ENCODE results near the gene FHL2.

The FHL2 gene

DNA sequence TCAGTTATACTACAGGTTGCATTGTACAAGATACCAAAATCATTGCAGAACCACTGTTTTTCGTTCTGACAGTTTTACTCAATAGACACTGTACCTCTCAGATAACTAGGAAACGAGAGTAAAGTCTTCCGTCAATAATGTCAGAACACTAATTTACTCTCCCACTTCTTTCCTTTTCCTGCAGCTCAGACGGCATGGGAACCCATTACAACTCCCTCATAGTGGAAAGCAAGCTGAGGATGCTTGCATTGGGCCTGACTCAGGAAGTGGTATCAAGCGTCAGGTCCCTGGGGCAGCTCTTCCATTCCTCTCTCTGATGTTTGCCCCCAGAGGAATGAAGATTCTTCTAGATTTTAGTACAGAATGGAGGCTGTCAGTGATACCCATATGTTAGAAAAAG is 23.9 kb upstream of the FHL2 start:
- no peak for DNase-seq (ENCODE audit: low read depth in 3 of 3)

- no peak for DNase-seq (ENCODE audit: low read depth in 3 of 3)
Measured at GRCh38 chr2:105421053-105421452, 22.2 kb upstream of the FHL2 start.

GRCh38 chr2:105418522-105418921 is 19.7 kb upstream of the FHL2 start:
- no peak for DNase-seq (ENCODE audit: low read depth in 3 of 3)

- DNase-seq (ENCODE audit: low read depth in 3 of 3), result no peak
Measured at GRCh38 chr2:105417857-105418436, 19.1 kb upstream of the FHL2 start.

DNA sequence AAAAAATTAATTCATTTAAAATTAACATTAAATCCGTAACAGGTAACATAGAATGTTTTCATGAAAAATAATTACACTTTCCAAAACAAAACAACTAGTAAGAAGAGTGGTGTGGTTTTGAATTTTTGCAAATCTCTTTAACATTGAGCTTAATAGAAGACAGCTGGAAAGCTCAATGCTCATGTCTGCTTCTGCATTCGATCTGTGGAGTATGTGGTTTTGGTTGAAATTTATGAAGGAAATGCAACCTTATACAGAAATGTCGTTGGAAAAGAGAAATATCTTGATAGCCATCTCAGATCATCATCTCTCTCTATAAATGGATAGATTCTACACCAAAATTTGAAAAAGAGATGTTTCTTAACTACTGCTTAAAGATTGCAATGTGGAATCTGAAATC is 17.3 kb upstream of the FHL2 start:
- DNase-seq (ENCODE audit: low read depth in 3 of 3), result no peak

- DNase-seq (ENCODE audit: low read depth in 3 of 3), result no peak
Measured at GRCh38 chr2:105415007-105415406, 16.2 kb upstream of the FHL2 start.

- DNase-seq (ENCODE audit: low read depth in 3 of 3), result no peak
Measured at GRCh38 chr2:105413206-105413605, 14.4 kb upstream of the FHL2 start.

DNA sequence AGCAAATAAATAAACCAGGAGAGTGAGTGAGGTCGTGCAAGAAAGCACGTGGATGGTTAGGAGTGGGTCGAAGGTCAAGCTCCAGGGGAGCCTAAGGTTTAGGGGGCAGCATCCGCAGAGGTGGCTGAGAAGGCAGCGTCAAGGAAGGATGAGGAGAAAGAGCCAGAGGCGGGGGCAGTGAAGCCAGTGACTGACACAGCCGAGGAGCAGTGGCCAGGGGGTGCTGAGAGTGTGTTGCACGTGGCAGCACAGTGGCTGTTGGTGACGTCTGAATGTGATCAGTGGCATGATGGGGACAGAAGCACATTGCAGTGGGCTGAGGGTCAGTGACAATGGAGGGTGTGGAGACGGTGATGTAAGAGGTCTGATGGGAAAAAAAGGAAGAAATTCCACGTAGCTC is 13.7 kb upstream of the FHL2 start:
- no peak for DNase-seq (ENCODE audit: low read depth in 3 of 3)

- DNase-seq (ENCODE audit: low read depth in 3 of 3), result no peak
Measured at GRCh38 chr2:105411720-105412407, 13.0 kb upstream of the FHL2 start.

GRCh38 chr2:105410554-105410953 is 11.7 kb upstream of the FHL2 start:
- no peak for DNase-seq (ENCODE audit: low read depth in 3 of 3)

DNA sequence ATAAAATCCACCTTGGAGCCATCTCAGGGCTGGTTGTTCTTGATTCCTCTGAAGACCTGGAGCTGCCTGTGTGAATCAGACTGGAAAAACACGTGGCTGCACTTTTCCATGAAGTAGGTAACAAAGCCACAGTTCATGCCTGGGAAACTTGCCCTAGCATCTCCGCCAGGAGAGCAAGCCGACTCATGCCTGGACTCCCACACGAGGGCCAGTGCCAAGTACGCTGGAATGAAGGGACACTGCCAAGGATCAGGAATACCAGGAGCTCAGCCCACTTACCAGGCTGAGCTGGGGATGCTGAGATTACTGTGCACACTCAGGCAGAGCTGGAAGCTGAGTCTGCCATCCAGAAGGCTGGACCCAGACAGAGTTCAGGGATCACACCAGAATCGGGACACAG is 10.9 kb upstream of the FHL2 start:
- no peak for DNase-seq (ENCODE audit: low read depth in 3 of 3)

DNA sequence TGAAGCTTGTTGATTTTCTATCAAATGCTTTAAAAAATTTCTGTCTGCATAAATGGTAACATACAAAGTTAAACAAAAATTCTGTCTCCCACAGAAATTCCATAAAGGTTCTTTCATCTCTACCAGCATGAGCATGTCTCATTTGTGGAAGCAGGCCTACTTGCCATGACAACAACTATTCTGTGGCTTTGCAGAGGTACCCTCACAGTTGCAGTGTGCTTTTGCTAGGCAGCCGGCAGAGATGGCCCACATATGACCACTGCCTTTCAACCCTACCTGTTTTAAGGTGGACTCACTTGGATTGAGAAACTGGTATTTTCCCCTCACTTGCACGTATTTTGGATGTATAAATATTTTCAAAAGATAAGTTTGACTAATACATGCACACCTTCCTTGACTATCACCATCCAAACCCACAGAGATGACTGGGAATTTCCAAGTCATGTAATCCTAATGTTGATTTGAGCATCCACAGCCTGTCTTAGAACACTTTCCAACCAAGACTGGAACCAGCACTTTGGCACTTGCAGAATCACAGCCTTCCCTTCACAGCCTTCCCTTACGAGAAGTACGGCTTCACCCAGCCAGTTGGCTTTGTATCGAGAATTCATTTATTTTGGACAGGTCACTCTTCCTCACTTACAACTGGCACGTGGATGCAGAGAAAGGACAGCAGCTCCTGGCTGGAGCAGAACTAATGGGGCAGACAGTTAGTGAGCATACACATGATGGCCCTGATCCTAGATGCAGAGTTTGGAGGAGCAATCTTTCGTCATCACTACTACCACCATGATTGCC is 9.3 kb upstream of the FHL2 start:
- no peak for DNase-seq (ENCODE audit: low read depth in 3 of 3)

GRCh38 chr2:105406221-105406620 is 7.4 kb upstream of the FHL2 start:
- DNase-seq (ENCODE audit: low read depth in 3 of 3), result no peak

DNA sequence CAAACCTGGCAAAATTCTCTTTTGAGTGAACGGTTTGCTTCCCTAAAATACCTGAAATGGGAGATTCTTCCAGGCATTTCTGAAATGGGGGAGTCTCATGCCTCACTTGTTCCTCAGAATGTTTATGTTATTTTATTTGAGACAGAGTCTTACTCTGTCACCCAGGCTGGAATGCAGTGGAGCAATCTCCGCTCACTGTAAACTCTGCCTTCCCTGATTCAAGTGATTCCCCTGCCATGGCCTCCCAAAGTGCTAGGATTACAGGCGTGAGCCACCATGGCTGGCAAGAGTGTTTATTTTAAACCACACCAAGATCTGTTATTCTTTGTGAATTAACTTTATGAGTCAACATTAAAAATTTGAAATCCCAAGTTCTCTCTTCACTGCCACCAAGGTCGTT is 6.4 kb upstream of the FHL2 start:
- no peak for DNase-seq (ENCODE audit: low read depth in 3 of 3)

DNA sequence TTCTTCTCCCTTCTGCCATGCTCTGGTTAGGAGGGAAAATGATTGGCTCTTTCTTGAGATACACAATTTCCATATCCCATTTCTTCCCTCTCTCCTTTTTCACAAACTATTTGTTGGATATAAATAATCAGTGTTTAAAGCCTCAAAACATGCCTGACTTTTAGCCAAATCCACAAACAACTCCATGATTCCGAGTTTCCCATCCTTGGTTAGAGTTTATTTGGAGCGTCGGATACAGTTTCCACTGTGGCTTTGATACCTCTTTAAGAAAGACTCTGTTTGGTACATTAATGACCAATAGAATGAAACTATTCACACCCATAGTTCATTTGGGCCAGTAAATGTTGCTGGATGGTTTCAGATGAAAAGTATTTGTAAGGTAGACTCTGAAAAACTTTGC is 5.9 kb upstream of the FHL2 start:
- DNase-seq (ENCODE audit: low read depth in 3 of 3), result no peak

DNA sequence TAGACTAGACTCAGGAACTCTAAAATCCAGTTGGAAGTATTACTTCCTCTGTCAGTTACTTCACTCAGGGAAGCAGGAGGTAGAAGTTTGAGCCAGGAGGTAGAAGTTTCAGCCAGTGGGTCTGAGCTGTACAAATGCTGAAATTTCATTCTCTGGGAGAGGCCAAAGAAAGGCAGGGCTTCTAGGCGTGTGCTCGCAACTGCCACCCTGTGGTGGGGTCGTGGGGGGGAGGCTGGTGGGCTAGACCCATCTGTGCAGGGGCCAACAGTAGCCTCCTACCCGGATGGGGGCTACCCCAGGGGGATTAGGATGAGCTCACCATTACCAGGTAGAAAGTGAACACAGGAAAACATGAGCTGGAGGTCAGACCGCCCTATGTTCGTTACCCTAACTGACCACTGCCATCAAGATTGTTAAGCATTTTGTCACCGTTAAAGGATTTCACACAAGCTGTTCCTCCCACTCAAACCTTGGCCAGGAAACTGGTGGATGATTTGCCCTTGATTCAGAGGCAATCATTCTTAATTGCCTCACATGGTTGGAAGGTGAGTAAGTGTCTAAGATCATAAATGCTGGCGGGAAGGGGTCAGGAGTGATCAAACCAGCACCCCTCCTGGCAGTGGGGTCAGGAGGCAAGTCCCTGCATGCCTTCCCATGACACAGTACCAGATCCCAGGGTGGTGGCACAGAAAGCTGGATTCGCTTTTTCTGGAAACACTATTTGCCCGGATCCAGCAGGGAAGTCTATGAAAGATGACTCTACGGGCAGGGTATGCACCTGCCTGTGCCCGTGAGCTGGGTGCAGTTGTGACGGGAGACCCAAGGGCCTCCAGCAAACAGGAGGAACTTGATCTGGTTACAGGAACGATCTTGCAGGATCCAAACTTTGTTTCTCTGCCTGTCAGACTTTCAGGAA is 5.2 kb upstream of the FHL2 start:
- no peak for DNase-seq (ENCODE audit: low read depth in 3 of 3)

- DNase-seq (ENCODE audit: low read depth in 3 of 3), result no peak
Measured at GRCh38 chr2:105403241-105403782, 4.5 kb upstream of the FHL2 start.

GRCh38 chr2:105402809-105403208 is 4.0 kb upstream of the FHL2 start:
- no peak for DNase-seq (ENCODE audit: low read depth in 3 of 3)

GRCh38 chr2:105401867-105402266 is 3.0 kb upstream of the FHL2 start:
- DNase-seq (ENCODE audit: low read depth in 3 of 3), result no peak

GRCh38 chr2:105400138-105400540 is 1.3 kb upstream of the FHL2 start:
- no peak for DNase-seq (ENCODE audit: low read depth in 3 of 3)

GRCh38 chr2:105399207-105399861 is 483 bp upstream of the FHL2 start:
- DNase-seq (ENCODE audit: low read depth in 3 of 3), result no peak

All from stimulated activated CD4-positive, alpha-beta T cell treated with anti-CD3 and anti-CD28 coated beads, TNF-alpha, amount 100 ng/mL, for 4 hours (primary cell).